ENCODE measurements around the gene PYY. TPM values are rescaled to one million over a fixed set of nuclear protein-coding genes. Genes with fewer than 3 reads are reported as not detected.

PYY gene
- total and polyA plus RNA-seq, 10 of the 15 experiments (the other 5 are each of a cell fraction or from before 2014, with no cell fraction given), result 0.07 to 0.18 TPM; not detected in 8

- DNase-seq (ENCODE audit: low read depth, low spot score) (no peak), FAIRE-seq (no peak), ATAC-seq (no peak)
- H2AFZ ChIP-seq (ENCODE audit: control insufficient read depth, low read depth, low read length), result no peak within 1 kb of the TSS
- H3K36me3 ChIP-seq (ENCODE audit: control insufficient read depth in 2 of 2, insufficient read depth in 2 of 2, low read length in 1 of 2), result no peaks in the 10 kb centered on the region
- ChIA-PET CTCF (interaction anchor here (2.5 to 5.2 kb wide), 4 partner anchors 28 to 227 kb away, joined by 14 to 56 read pairs (median 32); partner anchors contain the start of gene ASB16), RAD21 (ENCODE audit: unreplicated experiment) (interaction anchor here (0.7 to 1.7 kb wide), 2 partner anchors 17 to 226 kb away, joined by 3 to 4 read pairs; no protein-coding TSS in a partner anchor), SMC1A (ENCODE audit: uncharacterized antibody, unreplicated experiment) (interaction anchor here (2.3 kb wide), 1 partner anchor 226 kb away, joined by 19 read pairs; no protein-coding TSS in a partner anchor), POLR2A (interaction anchor here (0.5 kb wide), 1 partner anchor 1288 kb away, joined by 6 read pairs; no protein-coding TSS in a partner anchor)
- no peaks in the 10 kb centered on the region for H3K9me3 ChIP-seq (replicated peaks; ENCODE audit: control insufficient read depth, insufficient read depth, low read length)
- WGBS (ENCODE audit: insufficient coverage, insufficient replicate concordance, low lambda C conversion rate, missing lambda C conversion rate), result 33% methylated on average over 17 of the region's 17 CpGs
- H3K4me3 ChIP-seq, result no peak within 1 kb of the TSS
- 0 out of 2 replicates have a peak, but pooled peaks cover 4% of the 10 kb centered on the region for H3K4me1 ChIP-seq (ENCODE audit: control insufficient read depth, insufficient read depth, low read length)
- no peak within 1 kb of the TSS for H3K4me2 ChIP-seq (ENCODE audit: control insufficient read depth, insufficient read depth)
- H3K79me2 ChIP-seq (ENCODE audit: control insufficient read depth, insufficient read depth, low read length), result no peaks in the 10 kb centered on the region
- intact Hi-C loops (cut with micrococcal nuclease; ENCODE audit: unreplicated experiment), result no loop called here
- H3K27ac ChIP-seq (ENCODE audit: control insufficient read depth, insufficient read depth), result no peak within 1 kb of the TSS
- in situ Hi-C loops (cut with MboI), result loop anchor here (5.0 kb wide), 3 partner anchors 50 to 225 kb away; no protein-coding TSS in a partner anchor
- no peaks in the 10 kb centered on the region for H4K20me1 ChIP-seq (ENCODE audit: control insufficient read depth, insufficient read depth)
- no peak within 1 kb of the TSS for H3K9ac ChIP-seq (ENCODE audit: control insufficient read depth, insufficient read depth, low read length)
- no peaks in the 10 kb centered on the region; a peak in 1 of 4 replicates for H3K27me3 ChIP-seq (replicated peaks in 1 of 2; ENCODE audit: control insufficient read depth in 2 of 2, insufficient read depth in 2 of 2, low read length in 1 of 2)
- TF ChIP-seq, protein P1, sequence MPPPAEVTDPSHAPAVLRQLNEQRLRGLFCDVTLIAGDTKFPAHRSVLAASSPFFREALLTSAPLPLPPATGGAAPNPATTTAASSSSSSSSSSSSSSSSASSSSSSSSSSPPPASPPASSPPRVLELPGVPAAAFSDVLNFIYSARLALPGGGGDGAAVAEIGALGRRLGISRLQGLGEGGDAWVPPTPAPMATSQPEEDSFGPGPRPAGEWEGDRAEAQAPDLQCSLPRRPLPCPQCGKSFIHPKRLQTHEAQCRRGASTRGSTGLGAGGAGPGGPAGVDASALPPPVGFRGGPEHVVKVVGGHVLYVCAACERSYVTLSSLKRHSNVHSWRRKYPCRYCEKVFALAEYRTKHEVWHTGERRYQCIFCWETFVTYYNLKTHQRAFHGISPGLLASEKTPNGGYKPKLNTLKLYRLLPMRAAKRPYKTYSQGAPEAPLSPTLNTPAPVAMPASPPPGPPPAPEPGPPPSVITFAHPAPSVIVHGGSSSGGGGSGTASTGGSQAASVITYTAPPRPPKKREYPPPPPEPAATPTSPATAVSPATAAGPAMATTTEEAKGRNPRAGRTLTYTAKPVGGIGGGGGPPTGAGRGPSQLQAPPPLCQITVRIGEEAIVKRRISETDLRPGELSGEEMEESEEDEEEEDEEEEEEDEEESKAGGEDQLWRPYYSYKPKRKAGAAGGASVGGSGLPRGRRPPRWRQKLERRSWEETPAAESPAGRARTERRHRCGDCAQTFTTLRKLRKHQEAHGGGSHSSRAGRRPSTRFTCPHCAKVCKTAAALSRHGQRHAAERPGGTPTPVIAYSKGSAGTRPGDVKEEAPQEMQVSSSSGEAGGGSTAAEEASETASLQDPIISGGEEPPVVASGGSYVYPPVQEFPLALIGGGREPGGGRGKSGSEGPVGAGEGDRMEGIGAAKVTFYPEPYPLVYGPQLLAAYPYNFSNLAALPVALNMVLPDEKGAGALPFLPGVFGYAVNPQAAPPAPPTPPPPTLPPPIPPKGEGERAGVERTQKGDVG (CRISPR knock-in tag; IDR thresholded peaks at IDR 0.05), result no peak
- no peak for TF ChIP-seq RELA (IDR thresholded peaks at IDR 0.05; ENCODE audit: borderline replicate concordance, partially characterized antibody)
- no peak for TF ChIP-seq ZBTB11 (CRISPR knock-in tag; IDR thresholded peaks at IDR 0.05)
- no peak for TF ChIP-seq EP300 (IDR thresholded peaks at IDR 0.05; ENCODE audit: borderline replicate concordance in 1 of 2, control insufficient read depth in 1 of 2, low read depth in 2 of 2, low read length in 2 of 2)
- no TSS peak for BruUV-seq (replicated peaks)
These were observed 11.6 kb downstream of the PYY start, which contains the start of gene PPY for GRCh38 chr17:43942051-43942685. Gene PPY (minus strand): TSS chr17:43942476. CDS start chr17:43941654, 822 bp downstream.

Data from GM12878 (cell line).